Activated T-cell treated with anti-CD3 and anti-CD28 coated beads for 4 hours (primary cell): ENCODE measurements around the gene RARB.

Experiments used
- DNase-seq: peaks from one replicate; pipeline ENCODE4 v3.0.0-alpha.2; 2020

The RARB gene

DNA sequence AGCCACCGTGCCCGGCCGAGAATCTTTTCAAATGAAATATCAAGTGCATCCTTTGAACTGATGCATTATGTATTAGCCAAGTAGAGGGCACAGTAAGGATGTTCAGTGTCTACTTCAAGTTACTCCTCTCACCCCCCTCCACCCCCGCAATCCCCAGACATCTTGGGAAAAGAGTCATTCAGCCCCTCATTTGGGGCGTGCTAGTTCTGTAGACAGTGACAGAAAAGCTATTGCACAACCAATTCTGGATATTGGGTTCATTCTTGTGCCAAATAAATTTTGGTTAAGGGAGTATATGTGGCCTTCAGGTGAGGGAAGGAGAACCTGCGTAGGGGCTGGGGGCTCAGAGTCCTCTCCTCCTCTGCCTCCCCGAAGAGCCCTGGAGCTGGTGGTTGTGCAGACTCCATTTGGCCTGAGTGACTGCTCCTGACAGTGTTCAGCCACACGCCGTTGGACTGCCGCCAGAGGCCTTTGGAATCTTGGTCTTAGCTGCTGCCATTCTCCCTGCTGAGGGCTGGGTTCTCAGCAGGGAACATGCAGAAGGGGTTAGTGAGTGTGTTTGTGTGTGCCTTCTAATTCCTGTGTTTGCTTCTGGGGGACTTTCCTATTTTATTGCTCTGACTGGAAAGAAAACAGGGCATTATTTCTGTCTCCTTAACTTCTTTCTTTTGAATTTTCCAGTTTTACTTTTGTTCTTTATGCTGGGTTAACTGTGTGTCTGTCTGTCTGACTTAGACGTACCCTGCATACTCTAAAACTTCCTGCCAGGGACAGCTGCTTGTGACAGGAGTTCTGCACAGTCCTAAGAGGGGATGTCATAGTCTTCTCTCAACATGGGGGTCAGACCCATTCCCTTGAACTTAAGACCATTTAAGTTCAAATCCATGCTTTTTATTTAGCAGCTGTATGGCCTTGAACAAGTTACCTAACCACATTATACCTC, 21.0 kb downstream of the RARB start:
- no peak for DNase-seq

DNA sequence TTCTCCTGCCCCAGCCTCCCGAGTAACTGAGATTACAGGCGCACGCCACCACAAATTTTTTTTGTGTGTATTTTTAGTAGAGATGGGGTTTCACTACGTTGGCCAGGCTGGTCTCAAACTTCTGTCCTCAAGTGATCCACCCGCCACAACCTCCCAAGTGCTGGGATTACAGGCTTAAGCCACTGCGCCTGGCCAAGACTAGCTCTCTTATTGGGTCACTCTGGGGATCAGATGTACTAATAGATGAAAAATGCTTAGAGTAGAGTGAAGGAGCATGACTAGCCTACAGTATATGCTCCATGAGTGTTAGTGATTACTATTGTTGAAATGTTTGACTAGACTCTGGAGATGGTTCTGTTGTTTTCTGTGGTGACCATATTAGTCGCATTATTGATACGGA, 21.8 kb downstream of the RARB start:
- DNase-seq, result no peak

- no peak for DNase-seq
These were observed 24.1 kb downstream of the RARB start for GRCh38 chr3:25452192-25452591.

DNA sequence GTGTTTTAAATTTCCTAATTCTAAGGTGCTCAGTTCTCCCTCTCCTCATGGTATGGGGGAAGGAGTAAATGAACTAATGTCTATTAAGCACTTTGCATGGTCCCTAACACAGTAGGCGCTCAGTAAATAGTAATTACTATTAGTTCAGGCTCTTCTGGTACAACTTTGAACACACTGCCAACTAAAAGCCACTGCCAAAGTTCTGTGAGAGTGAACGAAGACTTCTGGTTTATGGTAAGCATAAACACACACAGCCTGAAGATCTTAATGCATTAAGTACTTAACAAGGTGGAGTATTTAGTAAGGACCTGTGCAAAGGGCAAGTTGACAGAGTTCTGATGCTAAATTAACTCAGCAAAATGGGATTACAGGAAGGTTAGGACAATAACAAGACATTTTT, 24.7 kb downstream of the RARB start:
- no peak for DNase-seq

GRCh38 chr3:25453619-25454004, 25.5 kb downstream of the RARB start:
- no peak for DNase-seq

GRCh38 chr3:25454005-25454927, 26.2 kb downstream of the RARB start:
- no peak for DNase-seq

GRCh38 chr3:25455441-25456132, 27.5 kb downstream of the RARB start:
- DNase-seq, result no peak

- no peak for DNase-seq
These were observed 28.9 kb downstream of the RARB start for GRCh38 chr3:25456723-25457670.

GRCh38 chr3:25457671-25458419, 29.8 kb downstream of the RARB start:
- DNase-seq, result no peak

DNA sequence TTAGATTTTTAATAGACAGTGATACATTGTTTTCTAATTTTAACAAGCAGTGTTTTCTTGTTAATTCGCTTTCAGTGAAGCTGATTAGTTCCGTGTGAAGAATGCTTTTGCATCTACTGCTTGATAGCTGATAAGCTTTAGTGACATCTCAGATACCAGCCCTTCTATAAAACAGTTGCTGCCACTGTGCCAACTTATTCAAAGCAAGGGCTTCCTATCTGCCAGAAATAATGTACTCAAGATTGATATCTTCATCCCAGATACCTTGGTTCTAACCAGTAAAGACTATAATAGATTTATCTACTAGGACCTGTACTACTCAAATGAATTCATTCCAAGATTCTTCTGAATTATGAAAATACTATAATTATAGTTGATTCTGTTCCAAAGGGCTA, 30.4 kb downstream of the RARB start:
- DNase-seq, result no peak

DNA sequence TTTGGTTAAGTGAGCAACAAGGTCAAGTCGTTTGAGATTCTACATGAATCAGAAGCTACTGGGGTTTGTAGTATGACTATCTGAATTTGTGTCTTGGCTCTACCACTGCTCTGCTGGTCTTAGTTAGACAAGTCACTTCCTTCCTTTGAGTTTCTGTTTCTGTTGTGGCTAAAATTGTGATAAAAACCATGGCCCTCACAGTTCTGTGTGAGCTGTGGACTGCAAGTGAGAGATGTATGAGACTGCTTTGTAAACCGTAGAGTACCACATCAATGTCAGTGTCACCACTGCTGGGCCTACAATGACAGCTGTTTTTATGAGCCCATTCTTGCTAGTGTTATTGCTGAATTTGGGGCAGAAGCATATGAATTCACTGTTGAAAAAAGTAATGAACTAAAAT, 32.7 kb downstream of the RARB start:
- DNase-seq, result no peak

- DNase-seq, result no peak
These were observed 33.9 kb downstream of the RARB start for GRCh38 chr3:25461946-25462345.

DNA sequence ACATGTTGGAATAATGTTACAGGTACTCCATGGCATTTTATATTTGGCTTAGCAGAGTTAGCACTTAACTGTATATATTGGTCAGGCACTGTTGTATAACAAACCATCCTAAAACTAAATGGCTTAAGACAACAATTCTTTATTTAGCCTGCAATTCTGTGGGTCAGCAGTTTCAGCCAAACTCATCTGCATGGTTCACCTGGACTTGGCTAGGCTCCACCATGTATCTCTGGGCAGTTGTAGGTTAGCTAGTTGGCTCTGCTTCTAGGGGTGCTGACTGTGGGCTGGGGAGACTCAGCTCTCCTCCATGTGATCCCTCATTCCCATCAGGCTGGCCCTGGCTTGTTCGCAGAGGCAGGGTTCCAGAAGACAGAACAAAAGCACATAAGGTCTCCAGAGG, 34.4 kb downstream of the RARB start:
- DNase-seq, result no peak

GRCh38 chr3:25463836-25464418, 35.9 kb downstream of the RARB start:
- no peak for DNase-seq

DNA sequence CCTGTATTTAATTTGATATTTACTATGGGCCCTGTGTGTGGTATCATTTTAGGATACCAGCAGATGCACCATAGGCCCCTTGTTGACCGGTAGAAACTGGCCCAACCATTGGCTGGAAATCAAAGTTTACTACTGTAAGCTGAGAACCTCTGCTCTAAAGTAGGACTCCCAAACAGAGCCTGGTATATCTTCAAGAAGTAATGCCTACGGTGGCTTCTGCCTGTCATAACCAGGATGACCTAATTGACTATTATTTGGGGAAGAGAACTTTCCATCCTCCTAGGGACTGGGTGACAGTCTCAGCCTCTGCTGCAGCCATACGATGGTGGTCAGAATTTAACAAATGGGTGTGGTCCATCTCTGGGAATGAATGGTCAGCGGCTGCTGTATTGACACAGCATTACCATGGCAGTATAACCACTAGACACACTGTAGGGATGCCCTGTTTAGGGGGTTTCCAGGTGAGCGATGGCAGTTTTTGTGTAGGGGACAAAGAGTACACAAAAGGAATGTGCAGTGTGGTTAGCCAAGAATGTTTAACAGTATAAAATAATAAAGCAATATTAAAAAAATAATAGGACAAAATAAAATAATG, 37.3 kb downstream of the RARB start:
- DNase-seq, result no peak

DNA sequence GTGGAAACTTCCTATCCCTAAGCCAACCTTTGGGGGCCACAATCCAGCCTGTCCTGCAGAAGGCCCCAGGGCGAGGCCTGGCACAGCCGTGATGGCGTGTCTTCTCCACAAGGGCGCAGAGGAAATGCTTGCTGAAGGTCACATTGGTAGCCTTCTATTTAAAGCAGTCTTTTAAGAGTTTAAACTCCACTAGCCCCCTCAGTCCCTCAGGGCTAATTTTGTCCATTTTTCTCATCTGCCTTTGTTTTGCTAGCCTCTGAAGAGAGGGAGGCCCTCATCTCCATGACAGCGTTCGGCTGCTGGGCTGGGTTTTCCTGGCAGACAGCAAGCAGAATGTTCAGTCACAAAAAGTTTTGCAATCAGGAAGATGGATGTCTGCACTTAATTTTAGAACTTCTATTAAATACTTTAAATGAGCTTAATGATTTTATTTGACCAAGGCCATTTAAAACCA, 40.8 kb downstream of the RARB start:
- DNase-seq, result no peak

DNA sequence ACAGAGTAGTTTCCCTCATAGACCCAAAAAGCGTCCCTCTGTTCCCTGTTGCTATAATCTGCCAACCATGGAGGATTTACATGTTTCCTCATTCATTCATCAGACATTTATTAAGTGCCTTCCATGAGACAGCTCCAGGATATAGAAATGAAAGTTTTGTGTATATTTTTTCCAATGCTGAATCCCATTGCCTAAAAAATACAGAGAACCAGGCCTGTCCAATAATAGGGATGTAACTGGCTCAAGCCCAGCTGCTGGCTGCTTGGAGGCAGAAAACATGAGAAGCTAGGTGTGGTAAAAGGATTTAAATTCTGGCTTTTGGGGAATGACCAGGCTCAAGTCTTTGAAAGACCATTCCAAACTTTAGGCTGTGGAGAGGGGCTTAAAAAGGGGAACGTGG, 41.5 kb downstream of the RARB start:
- no peak for DNase-seq

DNA sequence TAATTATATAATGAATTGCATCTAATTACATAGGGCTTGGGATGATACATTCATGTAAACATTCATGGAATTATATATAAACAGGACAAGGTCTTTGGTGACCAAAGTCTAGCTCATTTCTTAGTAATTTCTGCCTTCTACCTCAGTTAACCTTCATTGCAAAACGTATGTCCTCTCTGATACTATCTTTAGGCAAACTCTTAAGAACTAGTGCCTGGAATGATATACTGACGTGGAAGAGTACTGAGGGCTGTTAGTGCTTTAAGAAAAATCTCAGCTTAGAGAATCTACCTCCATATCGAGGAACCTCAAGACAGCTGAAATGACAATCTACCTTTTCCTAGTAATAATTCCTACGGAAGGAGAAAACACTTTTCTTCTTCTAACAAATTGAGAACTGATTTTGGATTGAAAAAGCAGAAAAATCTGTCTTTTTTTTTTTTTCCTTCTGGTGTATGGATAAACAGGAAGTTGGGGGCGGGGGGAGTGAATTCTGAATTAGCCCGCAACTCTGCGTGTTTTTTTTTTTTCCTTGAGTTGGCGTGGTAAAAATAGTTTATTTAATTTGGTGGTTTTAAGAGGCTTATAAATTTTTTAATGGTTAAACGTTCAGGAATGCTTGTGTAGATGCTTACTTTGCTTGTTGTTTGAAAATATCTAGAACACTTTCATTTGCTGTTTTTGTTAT, 43.2 kb downstream of the RARB start:
- no peak for DNase-seq

DNA sequence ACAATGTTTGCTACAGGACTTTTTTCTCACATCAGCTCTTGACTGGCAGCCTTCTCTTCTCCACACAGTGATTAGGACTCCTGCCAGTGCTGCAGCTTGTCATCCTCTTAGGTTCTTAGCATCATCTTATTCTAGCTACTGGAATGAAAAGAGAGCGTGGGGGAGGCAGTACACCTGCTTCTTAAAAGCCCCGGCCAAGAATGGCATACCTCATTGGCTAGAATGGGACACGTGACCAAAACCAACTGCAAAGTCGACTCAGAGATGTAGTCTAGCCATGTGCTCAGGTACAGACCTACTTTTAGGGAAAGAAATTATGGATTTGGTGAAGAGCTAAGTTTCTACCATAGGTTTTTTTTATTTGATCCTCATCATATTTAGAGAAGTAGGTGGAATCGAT, 44.1 kb downstream of the RARB start:
- DNase-seq, result no peak

- DNase-seq, result no peak
These were observed 44.7 kb downstream of the RARB start for GRCh38 chr3:25472731-25473130.
